OCI-LY1 (cell line): Measurements from ENCODE around the gene DCBLD2.

Source experiments
- EZH2 ChIP-seq: fragments of 200-600 bp; sonication (generic), shearing (Covaris generic); IDR thresholded peaks from 2 replicates; pipeline ENCODE4 v1.8.0; 2017; ENCODE audit warnings: borderline replicate concordance, mixed run types, mild to moderate bottlenecking, antibody characterized with exemption, low read length, moderate library complexity, mixed read lengths
- TF ChIP-seq, protein P1 (sequence below): fragments of 200-600 bp; sonication (generic), shearing (Covaris generic); IDR thresholded peaks from 2 replicates; pipeline ENCODE4 v1.5.1; 2017; ENCODE audit warnings: mild to moderate bottlenecking, antibody characterized with exemption, low read length, moderate library complexity, mixed read lengths

DNA sequence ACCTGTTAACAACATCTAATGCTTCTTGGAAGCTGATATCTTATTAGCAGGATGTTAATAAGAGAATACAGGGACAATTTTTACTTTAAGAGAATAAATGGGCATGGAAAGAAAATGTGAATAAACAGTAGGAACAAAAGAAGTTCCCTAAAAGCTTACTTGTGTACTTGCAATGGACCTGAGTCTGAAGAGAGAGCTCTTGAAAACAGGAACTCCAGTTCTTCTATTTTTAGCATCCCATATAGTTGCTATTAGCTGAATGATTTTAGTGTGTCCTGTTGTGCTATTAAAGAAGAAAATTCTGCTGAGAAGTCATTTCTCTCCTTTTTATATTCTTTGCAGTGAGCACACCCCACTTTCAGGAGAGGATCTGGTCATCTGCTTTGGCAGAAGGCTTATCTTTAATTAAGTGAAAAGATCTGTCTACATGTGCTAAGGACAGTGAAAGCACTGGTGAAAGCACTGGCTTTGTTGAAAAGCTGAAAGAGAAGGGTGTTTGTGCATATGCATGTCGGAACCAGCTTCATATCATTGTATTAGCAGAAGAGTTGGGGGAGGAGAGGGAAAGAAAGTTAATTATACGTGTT lies 139.8 kb downstream of the DCBLD2 start:
- TF ChIP-seq, protein P1, sequence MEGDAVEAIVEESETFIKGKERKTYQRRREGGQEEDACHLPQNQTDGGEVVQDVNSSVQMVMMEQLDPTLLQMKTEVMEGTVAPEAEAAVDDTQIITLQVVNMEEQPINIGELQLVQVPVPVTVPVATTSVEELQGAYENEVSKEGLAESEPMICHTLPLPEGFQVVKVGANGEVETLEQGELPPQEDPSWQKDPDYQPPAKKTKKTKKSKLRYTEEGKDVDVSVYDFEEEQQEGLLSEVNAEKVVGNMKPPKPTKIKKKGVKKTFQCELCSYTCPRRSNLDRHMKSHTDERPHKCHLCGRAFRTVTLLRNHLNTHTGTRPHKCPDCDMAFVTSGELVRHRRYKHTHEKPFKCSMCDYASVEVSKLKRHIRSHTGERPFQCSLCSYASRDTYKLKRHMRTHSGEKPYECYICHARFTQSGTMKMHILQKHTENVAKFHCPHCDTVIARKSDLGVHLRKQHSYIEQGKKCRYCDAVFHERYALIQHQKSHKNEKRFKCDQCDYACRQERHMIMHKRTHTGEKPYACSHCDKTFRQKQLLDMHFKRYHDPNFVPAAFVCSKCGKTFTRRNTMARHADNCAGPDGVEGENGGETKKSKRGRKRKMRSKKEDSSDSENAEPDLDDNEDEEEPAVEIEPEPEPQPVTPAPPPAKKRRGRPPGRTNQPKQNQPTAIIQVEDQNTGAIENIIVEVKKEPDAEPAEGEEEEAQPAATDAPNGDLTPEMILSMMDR: no peak
- no peak for TF ChIP-seq EZH2
